ENCODE results near the gene CFAP221. TPM values are rescaled to one million over a fixed set of nuclear protein-coding genes. Genes with fewer than 3 reads are reported as not detected.

The CFAP221 gene
- total and polyA plus RNA-seq, 2 experiments from 2014 or later, result 0.42 to 0.65 TPM

- no peaks in the 10 kb centered on the region for H3K36me3 Mint-ChIP-seq (ENCODE audit: low read depth)
- H3K9me2 ChIP-seq (ENCODE audit: insufficient read depth), result no peaks in the 10 kb centered on the region
Observed at GRCh38 chr2:119575439-119575838, 31.2 kb downstream of the CFAP221 start.

More at GRCh38 chr2:119575439-119575838, 31.2 kb downstream of the CFAP221 start:
- no peaks in the 10 kb centered on the region for H3K4me1 ChIP-seq (ENCODE audit: insufficient read depth)
- ATAC-seq (no peak), DNase-seq (ENCODE audit: low spot score) (no peak)
- no peak overlapping the region for H3K4me3 Mint-ChIP-seq
- H4K20me1 ChIP-seq (replicated peaks; ENCODE audit: insufficient read depth), result no peaks in the 10 kb centered on the region
- no peak overlapping the region for H3K27ac ChIP-seq (ENCODE audit: low read depth)
- TF ChIP-seq ETS1 (IDR thresholded peaks at IDR 0.05) (no peak), REST (IDR thresholded peaks at IDR 0.05; ENCODE audit: unreplicated experiment) (no peak), CREB1 (CRISPR knock-in tag; IDR thresholded peaks at IDR 0.05; ENCODE audit: low read depth) (no peak), CTCF (conservative IDR thresholded peaks at IDR 0.05; ENCODE audit: low read depth in 2 of 2) (no peak), ZNF114 (CRISPR knock-in tag; IDR thresholded peaks at IDR 0.05) (no peak), POLR2AphosphoS5 (IDR thresholded peaks at IDR 0.05; ENCODE audit: low read depth) (no peak), JUNB (IDR thresholded peaks at IDR 0.05; ENCODE audit: unreplicated experiment) (no peak), ZNF331 (CRISPR knock-in tag; IDR thresholded peaks at IDR 0.05; ENCODE audit: low read depth) (no peak), STAT1 (IDR thresholded peaks at IDR 0.05; ENCODE audit: unreplicated experiment) (no peak), EZH2phosphoT487 (IDR thresholded peaks at IDR 0.05; ENCODE audit: unreplicated experiment) (no peak), NANOG (IDR thresholded peaks at IDR 0.05; ENCODE audit: borderline replicate concordance) (no peak), ZNF462 (CRISPR knock-in tag; IDR thresholded peaks at IDR 0.05) (no peak)
- H3K9me3 Mint-ChIP-seq, result peaks cover under 1% of the 10 kb centered on the region; the same call in 1 of the 3 replicates
- no peaks in the 10 kb centered on the region for H3F3A ChIP-seq (replicated peaks; ENCODE audit: low read depth)
- H2AFZ ChIP-seq, result no peak overlapping the region
- no peaks in the 10 kb centered on the region for H3K4me1 Mint-ChIP-seq
- no peaks in the 10 kb centered on the region for H3K79me2 ChIP-seq (replicated peaks; ENCODE audit: insufficient read depth)
- H3K4me3 ChIP-seq, result no peak overlapping the region
- peaks cover 1% of the 10 kb centered on the region for H3K27me3 Mint-ChIP-seq (ENCODE audit: insufficient read depth, low read depth, poor library complexity)
- no peak overlapping the region for H3K27ac Mint-ChIP-seq
- no peaks in the 10 kb centered on the region for H3K36me3 ChIP-seq (ENCODE audit: insufficient read depth)
- no peaks in the 10 kb centered on the region for H3K27me3 ChIP-seq (ENCODE audit: insufficient read depth)
- H3K4me2 ChIP-seq, result no peak overlapping the region

Data from GM23338 (cell line).